ENCODE measurements around the gene PGLYRP1.

PGLYRP1 gene

DNA sequence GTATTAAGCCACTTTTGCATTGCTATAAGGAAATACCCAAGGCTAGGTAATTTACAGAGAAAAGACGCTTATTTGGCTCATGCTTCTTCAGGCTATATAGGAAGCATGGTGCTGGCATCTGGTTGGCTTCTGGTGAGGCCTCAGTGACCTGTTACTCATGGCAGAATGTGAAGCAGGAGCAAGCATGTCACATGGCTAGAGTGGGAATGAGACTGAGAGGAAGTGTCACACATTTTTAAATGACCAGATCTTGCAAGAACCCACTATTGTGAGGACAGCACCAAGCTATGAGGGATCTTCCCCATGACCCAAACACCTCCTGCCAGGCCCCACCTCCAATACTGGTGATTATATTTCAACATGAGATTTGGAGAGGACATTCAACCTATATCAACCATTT, 43.6 kb upstream of the PGLYRP1 start:
- TF ChIP-seq, protein P1, sequence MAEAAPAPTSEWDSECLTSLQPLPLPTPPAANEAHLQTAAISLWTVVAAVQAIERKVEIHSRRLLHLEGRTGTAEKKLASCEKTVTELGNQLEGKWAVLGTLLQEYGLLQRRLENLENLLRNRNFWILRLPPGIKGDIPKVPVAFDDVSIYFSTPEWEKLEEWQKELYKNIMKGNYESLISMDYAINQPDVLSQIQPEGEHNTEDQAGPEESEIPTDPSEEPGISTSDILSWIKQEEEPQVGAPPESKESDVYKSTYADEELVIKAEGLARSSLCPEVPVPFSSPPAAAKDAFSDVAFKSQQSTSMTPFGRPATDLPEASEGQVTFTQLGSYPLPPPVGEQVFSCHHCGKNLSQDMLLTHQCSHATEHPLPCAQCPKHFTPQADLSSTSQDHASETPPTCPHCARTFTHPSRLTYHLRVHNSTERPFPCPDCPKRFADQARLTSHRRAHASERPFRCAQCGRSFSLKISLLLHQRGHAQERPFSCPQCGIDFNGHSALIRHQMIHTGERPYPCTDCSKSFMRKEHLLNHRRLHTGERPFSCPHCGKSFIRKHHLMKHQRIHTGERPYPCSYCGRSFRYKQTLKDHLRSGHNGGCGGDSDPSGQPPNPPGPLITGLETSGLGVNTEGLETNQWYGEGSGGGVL (tag by site-specific recombination; IDR thresholded peaks at IDR 0.05): no peak
- ChIA-PET POLR2A (interaction anchor here (1.4 kb wide), 1 partner anchor 71 kb away, joined by 4 read pairs; the partner anchor contains the start of gene CCDC61), CTCF (interaction anchor here (0.6 to 5.2 kb wide), 6 partner anchors 10 to 139 kb away, joined by 3 to 42 read pairs (median 6); no protein-coding TSS in a partner anchor)
- Histone ChIP-seq H3K4me1 (ENCODE audit: control insufficient read depth, insufficient read depth, low read length) (peaks cover 27% of the 10 kb centered on the region), H3K9me3 (ENCODE audit: control insufficient read depth, insufficient read depth, low read depth, low read length) (0 out of 2 replicates have a peak, but pooled peaks cover 2% of the 10 kb centered on the region), H3K36me3 (ENCODE audit: control insufficient read depth in 2 of 2, insufficient read depth in 1 of 2, low read length in 2 of 2) (no peaks in the 10 kb centered on the region), H3K4me3 (ENCODE audit: low read depth, low read length) (no peak overlapping the region), H3K27ac (ENCODE audit: extremely low read depth, low read depth, low read length) (no peak overlapping the region)

DNA sequence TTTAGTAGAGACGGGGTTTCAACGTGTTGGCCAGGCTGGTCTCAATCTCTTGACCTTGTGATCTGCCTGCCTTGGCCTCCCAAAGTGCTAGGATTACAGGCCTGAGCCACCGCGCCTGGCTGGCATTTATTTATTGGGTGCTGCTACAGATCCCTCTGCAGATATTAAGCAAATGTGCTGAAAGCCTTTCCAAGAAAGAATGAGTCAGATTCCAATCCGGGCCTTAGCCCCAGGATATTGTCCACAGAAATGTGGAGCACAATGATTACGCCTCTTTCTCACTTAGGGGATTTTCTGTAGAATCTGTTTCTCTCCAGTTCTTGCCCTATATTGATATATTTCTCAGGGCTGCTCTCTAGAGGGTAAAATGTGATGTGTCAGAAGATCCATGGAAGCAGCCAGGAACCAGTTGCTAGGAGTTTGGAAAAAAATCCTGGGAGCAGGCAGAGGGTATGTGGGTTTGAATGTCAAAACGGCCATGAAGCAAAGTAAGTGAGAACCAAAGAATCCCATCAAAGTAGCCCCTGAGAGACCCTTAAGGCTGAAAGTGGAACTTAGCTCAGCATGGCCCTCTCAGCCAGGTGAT, 42.7 kb upstream of the PGLYRP1 start:
- H3K36me3 ChIP-seq (ENCODE audit: control insufficient read depth in 2 of 2, insufficient read depth in 1 of 2, low read length in 2 of 2): no peaks in the 10 kb centered on the region
- H3K9me3 ChIP-seq (ENCODE audit: control insufficient read depth, insufficient read depth, low read depth, low read length): 0 out of 2 replicates have a peak, but pooled peaks cover 2% of the 10 kb centered on the region
- no peak overlapping the region for H3K27ac ChIP-seq (ENCODE audit: extremely low read depth, low read depth, low read length)
- peak; percentile 21; the same call in 1 of the 2 replicates for TF ChIP-seq SP7 (tag by site-specific recombination; IDR thresholded peaks at IDR 0.05)
- TF ChIP-seq ZNF660 (tag by site-specific recombination; IDR thresholded peaks at IDR 0.05): peak; percentile 15; the same call in 1 of the 2 replicates
- no peak for TF ChIP-seq ZNF223 (tag by site-specific recombination; IDR thresholded peaks at IDR 0.05)
- CTCF ChIA-PET: interaction anchor here (0.6 to 5.2 kb wide), 8 partner anchors 11 to 880 kb away, joined by 3 to 42 read pairs (median 4); no protein-coding TSS in a partner anchor
- H3K4me3 ChIP-seq (ENCODE audit: low read depth, low read length): no peak overlapping the region
- H3K4me1 ChIP-seq (ENCODE audit: control insufficient read depth, insufficient read depth, low read length): peaks cover 27% of the 10 kb centered on the region
- POLR2A ChIA-PET: no interaction called here

DNA sequence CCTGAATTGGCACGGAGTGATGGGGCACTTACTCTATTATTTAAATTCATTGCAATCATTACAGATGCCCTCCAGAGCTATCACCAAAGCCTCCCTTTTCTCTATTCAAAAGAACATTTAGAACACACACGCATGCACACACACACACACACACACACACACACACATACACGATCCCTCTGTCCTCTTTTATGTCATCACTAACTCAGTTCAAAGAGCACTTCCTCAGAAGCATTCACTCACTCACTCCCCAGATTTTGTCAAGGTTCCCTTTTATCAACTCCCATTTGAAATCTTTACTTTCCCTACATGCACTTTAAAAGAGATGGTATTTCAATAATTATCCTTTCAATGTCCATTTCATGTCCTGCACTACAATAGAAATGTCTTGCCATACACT, 40.3 kb upstream of the PGLYRP1 start:
- POLR2A ChIA-PET: no interaction called here
- CTCF ChIA-PET: interaction anchor here (0.7 to 1.8 kb wide), 7 partner anchors 13 to 1278 kb away, joined by 3 to 9 read pairs (median 5); no protein-coding TSS in a partner anchor
- H3K27ac ChIP-seq (ENCODE audit: extremely low read depth, low read depth, low read length): no peak overlapping the region
- H3K4me1 ChIP-seq (ENCODE audit: control insufficient read depth, insufficient read depth, low read length): peaks cover 3% of the 10 kb centered on the region
- no peaks in the 10 kb centered on the region for H3K36me3 ChIP-seq (ENCODE audit: control insufficient read depth in 2 of 2, insufficient read depth in 1 of 2, low read length in 2 of 2)
- no peak overlapping the region for H3K4me3 ChIP-seq (ENCODE audit: low read depth, low read length)
- TF ChIP-seq OSR2 (tag by site-specific recombination; IDR thresholded peaks at IDR 0.05) (no peak), BCL11B (tag by site-specific recombination; IDR thresholded peaks at IDR 0.05; ENCODE audit: low read depth) (no peak), ZNF157 (tag by site-specific recombination; IDR thresholded peaks at IDR 0.05) (no peak)
- TF ChIP-seq, protein P2, sequence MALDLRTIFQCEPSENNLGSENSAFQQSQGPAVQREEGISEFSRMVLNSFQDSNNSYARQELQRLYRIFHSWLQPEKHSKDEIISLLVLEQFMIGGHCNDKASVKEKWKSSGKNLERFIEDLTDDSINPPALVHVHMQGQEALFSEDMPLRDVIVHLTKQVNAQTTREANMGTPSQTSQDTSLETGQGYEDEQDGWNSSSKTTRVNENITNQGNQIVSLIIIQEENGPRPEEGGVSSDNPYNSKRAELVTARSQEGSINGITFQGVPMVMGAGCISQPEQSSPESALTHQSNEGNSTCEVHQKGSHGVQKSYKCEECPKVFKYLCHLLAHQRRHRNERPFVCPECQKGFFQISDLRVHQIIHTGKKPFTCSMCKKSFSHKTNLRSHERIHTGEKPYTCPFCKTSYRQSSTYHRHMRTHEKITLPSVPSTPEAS (tag by site-specific recombination; IDR thresholded peaks at IDR 0.05): peak; percentile 23; the same call in 1 of the 2 replicates
- H3K9me3 ChIP-seq (ENCODE audit: control insufficient read depth, insufficient read depth, low read depth, low read length): 0 out of 2 replicates have a peak, but pooled peaks cover 2% of the 10 kb centered on the region

DNA sequence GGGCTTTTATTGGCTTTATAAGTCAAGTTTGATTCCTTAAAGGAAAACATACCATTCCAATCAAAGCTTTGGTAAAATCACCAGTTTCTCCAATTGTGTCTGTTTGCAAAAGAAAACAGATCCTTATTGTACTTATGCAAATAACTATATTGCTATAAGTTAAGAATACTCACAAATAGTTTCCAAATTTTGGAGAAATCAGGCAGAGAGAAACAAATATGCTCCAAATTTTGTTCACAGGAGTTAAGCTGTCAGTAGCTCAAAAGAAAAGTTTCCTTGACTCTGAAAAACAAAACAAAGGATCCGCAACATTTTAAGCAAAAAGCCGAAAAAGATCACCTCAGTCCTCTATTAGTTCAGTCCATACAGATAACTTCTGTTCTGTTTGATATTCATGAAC, 37.2 kb upstream of the PGLYRP1 start:
- H3K9me3 ChIP-seq (ENCODE audit: control insufficient read depth, insufficient read depth, low read depth, low read length): 0 out of 2 replicates have a peak, but pooled peaks cover 2% of the 10 kb centered on the region
- no peak overlapping the region for H3K4me3 ChIP-seq (ENCODE audit: low read depth, low read length)
- peak; percentile 96 for TF ChIP-seq SETDB1 (IDR thresholded peaks at IDR 0.05; ENCODE audit: insufficient read length, low read length)
- TF ChIP-seq ZNF157 (tag by site-specific recombination; IDR thresholded peaks at IDR 0.05): no peak
- TF ChIP-seq, protein P3, sequence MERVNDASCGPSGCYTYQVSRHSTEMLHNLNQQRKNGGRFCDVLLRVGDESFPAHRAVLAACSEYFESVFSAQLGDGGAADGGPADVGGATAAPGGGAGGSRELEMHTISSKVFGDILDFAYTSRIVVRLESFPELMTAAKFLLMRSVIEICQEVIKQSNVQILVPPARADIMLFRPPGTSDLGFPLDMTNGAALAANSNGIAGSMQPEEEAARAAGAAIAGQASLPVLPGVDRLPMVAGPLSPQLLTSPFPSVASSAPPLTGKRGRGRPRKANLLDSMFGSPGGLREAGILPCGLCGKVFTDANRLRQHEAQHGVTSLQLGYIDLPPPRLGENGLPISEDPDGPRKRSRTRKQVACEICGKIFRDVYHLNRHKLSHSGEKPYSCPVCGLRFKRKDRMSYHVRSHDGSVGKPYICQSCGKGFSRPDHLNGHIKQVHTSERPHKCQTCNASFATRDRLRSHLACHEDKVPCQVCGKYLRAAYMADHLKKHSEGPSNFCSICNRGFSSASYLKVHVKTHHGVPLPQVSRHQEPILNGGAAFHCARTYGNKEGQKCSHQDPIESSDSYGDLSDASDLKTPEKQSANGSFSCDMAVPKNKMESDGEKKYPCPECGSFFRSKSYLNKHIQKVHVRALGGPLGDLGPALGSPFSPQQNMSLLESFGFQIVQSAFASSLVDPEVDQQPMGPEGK (tag by site-specific recombination; IDR thresholded peaks at IDR 0.05): no peak
- 0 out of 2 replicates have a peak, but pooled peaks have one; percentile 19 for TF ChIP-seq ZNF184 (tag by site-specific recombination; IDR thresholded peaks at IDR 0.05)
- TF ChIP-seq ZNF140 (tag by site-specific recombination; IDR thresholded peaks at IDR 0.05): no peak
- no peak for TF ChIP-seq ZNF510 (tag by site-specific recombination; IDR thresholded peaks at IDR 0.05; ENCODE audit: insufficient replicate concordance)
- no peak for TF ChIP-seq ZNF501 (tag by site-specific recombination; IDR thresholded peaks at IDR 0.05)
- TF ChIP-seq ZNF10 (tag by site-specific recombination; IDR thresholded peaks at IDR 0.05): no peak
- no peak for TF ChIP-seq ZNF660 (tag by site-specific recombination; IDR thresholded peaks at IDR 0.05)
- TF ChIP-seq ZNF626 (tag by site-specific recombination; IDR thresholded peaks at IDR 0.05): peak; percentile 93
- TF ChIP-seq ZNF549 (tag by site-specific recombination; IDR thresholded peaks at IDR 0.05): peak; percentile 48; the same call in 1 of the 2 replicates
- TF ChIP-seq, protein P4, sequence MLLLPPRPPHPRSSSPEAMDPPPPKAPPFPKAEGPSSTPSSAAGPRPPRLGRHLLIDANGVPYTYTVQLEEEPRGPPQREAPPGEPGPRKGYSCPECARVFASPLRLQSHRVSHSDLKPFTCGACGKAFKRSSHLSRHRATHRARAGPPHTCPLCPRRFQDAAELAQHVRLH (tag by site-specific recombination; IDR thresholded peaks at IDR 0.05): no peak
- TF ChIP-seq, protein P5, sequence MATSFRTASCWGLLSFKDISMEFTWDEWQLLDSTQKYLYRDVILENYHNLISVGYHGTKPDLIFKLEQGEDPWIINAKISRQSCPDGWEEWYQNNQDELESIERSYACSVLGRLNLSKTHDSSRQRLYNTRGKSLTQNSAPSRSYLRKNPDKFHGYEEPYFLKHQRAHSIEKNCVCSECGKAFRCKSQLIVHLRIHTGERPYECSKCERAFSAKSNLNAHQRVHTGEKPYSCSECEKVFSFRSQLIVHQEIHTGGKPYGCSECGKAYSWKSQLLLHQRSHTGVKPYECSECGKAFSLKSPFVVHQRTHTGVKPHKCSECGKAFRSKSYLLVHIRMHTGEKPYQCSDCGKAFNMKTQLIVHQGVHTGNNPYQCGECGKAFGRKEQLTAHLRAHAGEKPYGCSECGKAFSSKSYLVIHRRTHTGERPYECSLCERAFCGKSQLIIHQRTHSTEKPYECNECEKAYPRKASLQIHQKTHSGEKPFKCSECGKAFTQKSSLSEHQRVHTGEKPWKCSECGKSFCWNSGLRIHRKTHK (tag by site-specific recombination; IDR thresholded peaks at IDR 0.05): 0 out of 2 replicates have a peak, but pooled peaks have one; percentile 25
- ChIA-PET POLR2A (interaction anchor here (0.8 kb wide), 1 partner anchor 10 kb away, joined by 5 read pairs; no protein-coding TSS in a partner anchor), CTCF (interaction anchor here (0.6 to 7.1 kb wide), 7 partner anchors 17 to 454 kb away, joined by 3 to 39 read pairs (median 5); no protein-coding TSS in a partner anchor)
- H3K4me1 ChIP-seq (ENCODE audit: control insufficient read depth, insufficient read depth, low read length): peaks cover 8% of the 10 kb centered on the region
- H3K27ac ChIP-seq (ENCODE audit: extremely low read depth, low read depth, low read length): no peak overlapping the region
- no peaks in the 10 kb centered on the region for H3K36me3 ChIP-seq (ENCODE audit: control insufficient read depth in 2 of 2, insufficient read depth in 1 of 2, low read length in 2 of 2)

All from HEK293 (cell line).